CD4-positive, alpha-beta T cell (primary cell): ENCODE results near the gene PRMT7. TPM values are rescaled to one million over a fixed set of nuclear protein-coding genes. Genes with fewer than 3 reads are reported as not detected.

Experiments used
- ATAC-seq: fragments of 200-7000 bp; cut with Tn5 transposase; one replicate; pipeline ENCODE4 v1.10.0; 2022; ENCODE audit warnings: mild to moderate bottlenecking; ENCODE audit not compliant: poor library complexity
- CTCF ChIA-PET: fragments of 350-600 bp; sonication (Branson Sonifier 250); formaldehyde crosslinking; loops from one replicate; lab custom pipeline; 2021; ENCODE audit warnings: antibody characterized with exemption, inconsistent platforms; lab: Charles Lee
- POLR2A ChIA-PET: fragments of 350-600 bp; sonication (Branson Sonifier 250); formaldehyde crosslinking; loops from one replicate; lab custom pipeline; 2021; ENCODE audit warnings: antibody characterized with exemption, inconsistent platforms; lab: Charles Lee
- DNase-seq, 14 experiments: peaks; one replicate each; pipeline ENCODE4 v3.0.0-alpha.2; 2013 to 2020; ENCODE audit warnings: mixed read lengths in 2 of 14
- H3K27ac ChIP-seq, 2 donors: one replicate each; pipeline versions ENCODE4 v1.5.1 to v1.7.0; 2013; ENCODE audit warnings: low read length in 2 of 2, low read depth in 1 of 2, mild to moderate bottlenecking in 1 of 2
- H3K27me3 ChIP-seq, 2 experiments: 1 replicate in 1 of 2; 2 replicates in 1 of 2; pipeline versions ENCODE4 v1.6.1 to v1.7.0; 2013; ENCODE audit warnings: low read length in 2 of 2, control low read depth in 1 of 2, mild to moderate bottlenecking in 1 of 2, moderate library complexity in 1 of 2; ENCODE audit not compliant: insufficient read depth in 2 of 2, control insufficient read depth in 1 of 2
- H3K36me3 ChIP-seq: one replicate; pipeline ENCODE4 v1.6.1; 2013; ENCODE audit warnings: low read length, control low read depth; ENCODE audit not compliant: insufficient read depth
- H3K4me1 ChIP-seq: one replicate; pipeline ENCODE4 v1.6.1; 2013; ENCODE audit warnings: low read length, control low read depth; ENCODE audit not compliant: insufficient read depth
- H3K4me3 ChIP-seq: one replicate; pipeline ENCODE4 v1.5.1; 2013; ENCODE audit warnings: mild to moderate bottlenecking, low read length, moderate library complexity
- H3K9me3 ChIP-seq, 2 experiments: 1 replicate in 1 of 2; 2 replicates in 1 of 2; pipeline versions ENCODE4 v1.6.1 to v1.7.0; 2013; ENCODE audit warnings: low read length in 2 of 2, mild to moderate bottlenecking in 2 of 2, control low read depth in 1 of 2, moderate library complexity in 1 of 2; ENCODE audit not compliant: control insufficient read depth in 1 of 2, insufficient read depth in 1 of 2
- H3K27ac Mint-ChIP-seq: one replicate; pipeline ENCODE4 v1.8.0; 2020; ENCODE audit warnings: mixed read lengths
- H3K27me3 Mint-ChIP-seq: one replicate; pipeline ENCODE4 v1.8.0; 2021; ENCODE audit warnings: mixed read lengths
- H3K36me3 Mint-ChIP-seq: one replicate; pipeline ENCODE4 v1.8.0; 2021; ENCODE audit warnings: low read depth, mixed read lengths
- H3K4me1 Mint-ChIP-seq: one replicate; pipeline ENCODE4 v1.8.0; 2021; ENCODE audit warnings: low read depth, mixed read lengths
- H3K4me3 Mint-ChIP-seq: one replicate; pipeline ENCODE4 v1.8.0; 2020; ENCODE audit warnings: mild to moderate bottlenecking, mixed read lengths
- H3K9me3 Mint-ChIP-seq: one replicate; pipeline ENCODE4 v1.8.0; 2020; ENCODE audit warnings: mixed read lengths
- CTCF ChIP-seq: fragments of 200-600 bp; IDR thresholded peaks from one replicate; pipeline ENCODE4 v1.8.0; 2022; ENCODE audit warnings: antibody characterized with exemption, mild to moderate bottlenecking
- intact Hi-C, 2 experiments: fragments of 100-400 bp; cut with DNase I in 1 of 2; cut with micrococcal nuclease in 1 of 2; formaldehyde crosslinking; loops; one replicate each; pipeline versions ENCODE4 v1.15.1 to v1.9.0; 2023 to 2025; cut with DNase I, micrococcal nuclease
- total RNA-seq, 174 experiments: library from RNA in 2 of 174; stranded (reverse) in 2 of 174; gene quantifications; one replicate each; pipeline ENCODE4 v1.2.3 and lab custom pipeline; 2021 to 2026

The PRMT7 gene
- total RNA-seq, 2 experiments from 2014 or later, result 46.3 to 51.0 TPM

- Mint-ChIP-seq H3K4me1 (peaks cover 91% of the 10 kb centered on the region), H3K27me3 (no peaks in the 10 kb centered on the region), H3K9me3 (no peaks in the 10 kb centered on the region), H3K36me3 (peaks cover 75% of the 10 kb centered on the region), H3K4me3 (peak overlapping the region; percentile 18), H3K27ac (peak overlapping the region; percentile 94)
- TF ChIP-seq CTCF, result no peak
- Histone ChIP-seq H3K27me3 (no peaks in the 10 kb centered on the region), H3K4me1 (peaks cover 96% of the 10 kb centered on the region), H3K9me3 (no peaks in the 10 kb centered on the region), H3K36me3 (peaks cover 46% of the 10 kb centered on the region), H3K27ac (peak overlapping the region; percentile 71 to 84), H3K4me3 (no peak overlapping the region)
- DNase-seq, result peak in 3 of 14 experiments; percentile 23 to 63 (median 46)
- ATAC-seq, result no peak
- ChIA-PET POLR2A (interaction anchor here (1.7 to 12.9 kb wide), 2 partner anchors 15 to 41 kb away, joined by 7 to 271 read pairs; partner anchors contain the start of genes PRMT7 and SLC7A6OS), CTCF (interaction anchor here (0.7 to 3.9 kb wide), 4 partner anchors 9 to 15 kb away, joined by 3 to 23 read pairs (median 12); no protein-coding TSS in a partner anchor)
- intact Hi-C loops, result no loop called here
Observed at GRCh38 chr16:68270353-68270752, 40.5 kb upstream of the PRMT7 start.

- no peak for TF ChIP-seq CTCF
- ATAC-seq, result peak; percentile 59
- H3K9me3 ChIP-seq, result no peaks in the 10 kb centered on the region
- Mint-ChIP-seq H3K27me3 (no peaks in the 10 kb centered on the region), H3K4me1 (peaks cover 85% of the 10 kb centered on the region), H3K36me3 (peaks cover 80% of the 10 kb centered on the region), H3K4me3 (peak overlapping the region; percentile 89), H3K27ac (peak overlapping the region; percentile 94), H3K9me3 (no peaks in the 10 kb centered on the region)
- peak overlapping the region; percentile 71 to 74 for H3K27ac ChIP-seq
- H3K27me3 ChIP-seq, result no peaks in the 10 kb centered on the region
- ChIA-PET POLR2A (interaction anchor here (0.5 to 12.9 kb wide), 17 partner anchors 10 to 1454 kb away, joined by 3 to 271 read pairs (median 4); partner anchors contain the start of genes NQO1, PLA2G15, PRMT7 and SLC7A6), CTCF (interaction anchor here (1.0 to 5.7 kb wide), 5 partner anchors 9 to 56 kb away, joined by 3 to 41 read pairs (median 7); partner anchors contain the start of gene SLC7A6)
- intact Hi-C loops, result loop anchor here in 1 of 2 experiments (2.0 kb wide), 1 partner anchor 14 kb away; no protein-coding TSS in a partner anchor
- peaks cover 97% of the 10 kb centered on the region for H3K4me1 ChIP-seq
- H3K36me3 ChIP-seq, result peaks cover 42% of the 10 kb centered on the region
- H3K4me3 ChIP-seq, result peak overlapping the region; percentile 24
- peak; percentile 54 to 84 (median 74) for DNase-seq
Observed at GRCh38 chr16:68272507-68273209, 38.2 kb upstream of the PRMT7 start.

DNA sequence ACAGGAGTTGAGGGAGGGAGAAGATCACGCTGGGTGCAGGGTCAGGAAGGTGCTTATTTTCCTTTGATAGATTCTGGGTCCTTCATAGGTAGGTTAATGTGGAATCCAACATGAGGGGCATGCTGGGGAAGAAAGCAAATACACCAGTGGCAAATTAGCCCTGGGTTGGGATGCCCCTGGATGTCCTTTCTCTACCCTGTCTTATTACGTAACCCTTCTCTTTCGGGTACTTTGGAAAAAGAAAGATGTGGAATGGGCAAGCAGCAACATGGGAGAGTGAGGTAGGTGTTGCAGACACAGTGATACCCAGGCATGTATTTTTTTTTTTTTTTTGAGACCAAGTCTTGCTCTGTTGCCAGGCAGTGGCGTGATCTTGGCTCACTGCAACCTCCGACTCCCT lies 37.4 kb upstream of the PRMT7 start:
- Mint-ChIP-seq H3K27me3 (no peaks in the 10 kb centered on the region), H3K9me3 (no peaks in the 10 kb centered on the region), H3K36me3 (peaks cover 73% of the 10 kb centered on the region), H3K27ac (peak overlapping the region; percentile 94), H3K4me3 (peak overlapping the region; percentile 89), H3K4me1 (peaks cover 78% of the 10 kb centered on the region)
- H3K36me3 ChIP-seq, result peaks cover 36% of the 10 kb centered on the region
- peak overlapping the region; percentile 71 to 74 for H3K27ac ChIP-seq
- POLR2A ChIA-PET, result interaction anchor here (0.7 to 12.9 kb wide), 11 partner anchors 9 to 272 kb away, joined by 3 to 271 read pairs (median 7); partner anchors contain the start of genes PLA2G15, PRMT7, SLC7A6 and SLC7A6OS
- H3K9me3 ChIP-seq, result no peaks in the 10 kb centered on the region
- H3K4me1 ChIP-seq, result peaks cover 96% of the 10 kb centered on the region
- DNase-seq, result no peak
- H3K4me3 ChIP-seq, result no peak overlapping the region
- TF ChIP-seq CTCF, result no peak
- CTCF ChIA-PET, result interaction anchor here (1.0 to 5.7 kb wide), 5 partner anchors 9 to 55 kb away, joined by 4 to 41 read pairs (median 11); partner anchors contain the start of gene SLC7A6
- ATAC-seq, result no peak
- intact Hi-C loops, result loop anchor here in 1 of 2 experiments (2.0 kb wide), 1 partner anchor 13 kb away; no protein-coding TSS in a partner anchor
- H3K27me3 ChIP-seq, result no peaks in the 10 kb centered on the region
